Muscle layer of duodenum (tissue), 2 donors: ENCODE measurements around the gene CYP1B1.

Experiments used
- H3K27ac ChIP-seq: one replicate; pipeline ENCODE4 v1.7.0; 2013; ENCODE audit warnings: mild to moderate bottlenecking, low read length
- H3K27me3 ChIP-seq: one replicate; pipeline ENCODE4 v1.7.0; 2013; ENCODE audit warnings: low read depth, mild to moderate bottlenecking, control low read depth, low read length
- H3K36me3 ChIP-seq, 2 donors: one replicate each; pipeline ENCODE4 v1.7.0; 2013; ENCODE audit warnings: low read length in 2 of 2, control low read depth in 1 of 2, mild to moderate bottlenecking in 1 of 2; ENCODE audit not compliant: insufficient read depth in 2 of 2, control insufficient read depth in 1 of 2
- H3K4me1 ChIP-seq, 2 donors: one replicate each; pipeline ENCODE4 v1.7.0; 2013; ENCODE audit warnings: low read length in 2 of 2, mild to moderate bottlenecking in 2 of 2, control low read depth in 1 of 2, moderate library complexity in 1 of 2; ENCODE audit not compliant: insufficient read depth in 2 of 2, control insufficient read depth in 1 of 2
- H3K4me3 ChIP-seq, 2 donors: one replicate each; pipeline ENCODE4 v1.7.0; 2013; ENCODE audit warnings: low read length in 2 of 2, low read depth in 1 of 2, mild to moderate bottlenecking in 1 of 2
- H3K9me3 ChIP-seq, 2 donors: one replicate each; pipeline ENCODE4 v1.7.0; 2013; ENCODE audit warnings: low read length in 2 of 2, control low read depth in 1 of 2, mild to moderate bottlenecking in 1 of 2; ENCODE audit not compliant: control insufficient read depth in 1 of 2
- donor health status: healthy.

Gene CYP1B1

GRCh38 chr2:38075507-38076151, at the start of gene CYP1B1:
CYP1B1 (minus strand) TSS chr2:38076151; CDS start chr2:38075388, 763 bp downstream.
- H3K27me3 ChIP-seq: peaks cover 5% of the 10 kb centered on the region
- H3K9me3 ChIP-seq: no peaks in the 10 kb centered on the region
- H3K36me3 ChIP-seq: peaks cover 3 to 5% of the 10 kb centered on the region in 2 donors
- H3K27ac ChIP-seq: peak within 1 kb of the TSS; percentile 69
- H3K4me3 ChIP-seq: peak within 1 kb of the TSS; percentile 59 to 68
- H3K4me1 ChIP-seq: peaks cover 0 to 39% of the 10 kb centered on the region in 2 donors

DNA sequence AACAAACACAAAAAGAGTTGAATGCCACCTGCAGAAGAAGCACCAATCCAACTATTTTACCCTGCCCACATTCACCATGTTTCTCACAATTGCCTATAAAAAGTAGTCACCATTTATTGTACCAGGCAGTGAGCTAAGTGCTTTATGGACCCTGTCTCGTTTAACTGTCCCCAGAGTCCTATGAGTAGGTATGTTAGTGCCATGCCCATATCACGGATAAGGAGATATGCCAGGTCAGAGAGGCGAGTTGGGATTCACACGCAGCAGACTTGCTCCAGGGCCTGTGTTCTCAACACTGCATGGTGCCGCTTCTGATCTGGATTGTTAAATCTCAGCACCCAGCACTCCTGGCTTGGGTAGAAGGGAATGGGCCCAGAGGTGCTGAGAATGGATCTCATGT, 49.1 kb upstream of the CYP1B1 start:
- H3K27me3 ChIP-seq: no peaks in the 10 kb centered on the region

GRCh38 chr2:38123911-38124310, 48.0 kb upstream of the CYP1B1 start:
- Histone ChIP-seq H3K27ac (no peak overlapping the region), H3K27me3 (no peaks in the 10 kb centered on the region), H3K9me3 (peaks cover 0 to 3% of the 10 kb centered on the region in 2 donors), H3K36me3 (no peaks in the 10 kb centered on the region), H3K4me3 (no peak overlapping the region), H3K4me1 (no peaks in the 10 kb centered on the region)

More for the DNA sequence above, 49.1 kb upstream of the CYP1B1 start:
- peaks cover 0 to 3% of the 10 kb centered on the region in 2 donors for H3K9me3 ChIP-seq
- H3K27ac ChIP-seq: no peak overlapping the region
- no peaks in the 10 kb centered on the region for H3K4me1 ChIP-seq
- no peaks in the 10 kb centered on the region for H3K36me3 ChIP-seq
- no peak overlapping the region for H3K4me3 ChIP-seq

- no peak overlapping the region for H3K27ac ChIP-seq
- H3K27me3 ChIP-seq: no peaks in the 10 kb centered on the region
- H3K4me1 ChIP-seq: no peaks in the 10 kb centered on the region
- peaks cover 0 to under 1% of the 10 kb centered on the region in 2 donors for H3K9me3 ChIP-seq
- H3K36me3 ChIP-seq: no peaks in the 10 kb centered on the region
- no peak overlapping the region for H3K4me3 ChIP-seq
These were observed 46.4 kb upstream of the CYP1B1 start for GRCh38 chr2:38122344-38122743.

GRCh38 chr2:38121481-38121880, 45.5 kb upstream of the CYP1B1 start:
- H3K9me3 ChIP-seq: no peaks in the 10 kb centered on the region
- H3K4me1 ChIP-seq: no peaks in the 10 kb centered on the region
- H3K27ac ChIP-seq: no peak overlapping the region
- no peaks in the 10 kb centered on the region for H3K27me3 ChIP-seq
- H3K36me3 ChIP-seq: no peaks in the 10 kb centered on the region
- no peak overlapping the region for H3K4me3 ChIP-seq

DNA sequence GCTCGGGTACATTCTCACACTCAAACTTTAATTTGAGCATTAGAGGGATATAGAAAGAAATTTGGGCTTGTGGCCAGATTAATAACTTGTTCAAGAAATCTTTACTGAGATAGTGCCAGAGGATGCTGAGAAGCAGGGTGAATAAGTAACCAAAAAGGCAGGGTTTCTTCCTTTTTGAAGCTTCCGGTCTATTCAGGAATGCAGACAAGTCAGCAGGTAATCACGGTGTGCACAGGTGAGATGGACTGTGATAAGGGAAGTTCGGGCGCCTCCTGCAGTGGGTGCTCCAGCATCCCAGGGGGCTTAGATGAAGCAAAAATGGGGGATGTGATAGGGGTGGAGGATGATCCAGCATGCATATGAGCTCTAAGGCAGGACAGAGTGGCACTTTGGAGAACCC, 44.9 kb upstream of the CYP1B1 start:
- no peaks in the 10 kb centered on the region for H3K4me1 ChIP-seq
- no peaks in the 10 kb centered on the region for H3K36me3 ChIP-seq
- H3K4me3 ChIP-seq: no peak overlapping the region
- no peaks in the 10 kb centered on the region for H3K9me3 ChIP-seq
- H3K27me3 ChIP-seq: no peaks in the 10 kb centered on the region
- H3K27ac ChIP-seq: no peak overlapping the region

- Histone ChIP-seq H3K9me3 (no peaks in the 10 kb centered on the region), H3K27ac (no peak overlapping the region), H3K4me3 (no peak overlapping the region), H3K4me1 (no peaks in the 10 kb centered on the region), H3K36me3 (no peaks in the 10 kb centered on the region), H3K27me3 (no peaks in the 10 kb centered on the region)
These were observed 44.3 kb upstream of the CYP1B1 start for GRCh38 chr2:38120264-38120592.

GRCh38 chr2:38116762-38117161, 40.8 kb upstream of the CYP1B1 start:
- no peak overlapping the region for H3K4me3 ChIP-seq
- H3K4me1 ChIP-seq: no peaks in the 10 kb centered on the region
- H3K27ac ChIP-seq: no peak overlapping the region
- H3K27me3 ChIP-seq: no peaks in the 10 kb centered on the region
- H3K9me3 ChIP-seq: no peaks in the 10 kb centered on the region
- no peaks in the 10 kb centered on the region for H3K36me3 ChIP-seq

GRCh38 chr2:38115216-38116032, 39.5 kb upstream of the CYP1B1 start:
- Histone ChIP-seq H3K4me3 (no peak overlapping the region), H3K9me3 (no peaks in the 10 kb centered on the region), H3K4me1 (peaks cover 0 to 1% of the 10 kb centered on the region in 2 donors), H3K36me3 (no peaks in the 10 kb centered on the region), H3K27me3 (no peaks in the 10 kb centered on the region), H3K27ac (no peak overlapping the region)

- no peak overlapping the region for H3K4me3 ChIP-seq
- H3K27me3 ChIP-seq: no peaks in the 10 kb centered on the region
- H3K36me3 ChIP-seq: no peaks in the 10 kb centered on the region
- H3K27ac ChIP-seq: no peak overlapping the region
- H3K4me1 ChIP-seq: peaks cover 0 to 11% of the 10 kb centered on the region in 2 donors
- no peaks in the 10 kb centered on the region for H3K9me3 ChIP-seq
These were observed 38.2 kb upstream of the CYP1B1 start for GRCh38 chr2:38113981-38114708.

GRCh38 chr2:38113051-38113450, 37.1 kb upstream of the CYP1B1 start:
- Histone ChIP-seq H3K27ac (no peak overlapping the region), H3K4me1 (peaks cover 0 to 11% of the 10 kb centered on the region in 2 donors), H3K27me3 (no peaks in the 10 kb centered on the region), H3K9me3 (no peaks in the 10 kb centered on the region), H3K4me3 (no peak overlapping the region), H3K36me3 (no peaks in the 10 kb centered on the region)
